Caco-2 (cell line): ENCODE data around the gene ZNF592. TPM values are rescaled to one million over a fixed set of nuclear protein-coding genes. Genes with fewer than 3 reads are reported as not detected.

Source experiments
- BruUV-seq: library from RNA; stranded (reverse); fragments of 400-500 nt; replicated peaks from 2 replicates; lab custom pipeline; 2021; lab: Mats Ljungman, UMichigan
- CTCF ChIA-PET: fragments of 300-600 bp; sonication (Branson Sonifier 250); formaldehyde crosslinking; loops from one replicate; lab custom pipeline; 2022; ENCODE audit warnings: antibody characterized with exemption; lab: Charles Lee
- POLR2A ChIA-PET: fragments of 300-600 bp; sonication (Branson Sonifier 250); formaldehyde crosslinking; loops from one replicate; lab custom pipeline; 2022; ENCODE audit warnings: antibody characterized with exemption; lab: Charles Lee
- DNase-seq, 2 experiments: peaks; one replicate each; pipeline versions ENCODE4 v3.0.0 to v3.0.0-alpha.2; 2020 to 2022
- H3K27me3 ChIP-seq: replicated peaks from 2 replicates; pipeline ENCODE4 v1.6.0; 2011; ENCODE audit warnings: low read length; ENCODE audit not compliant: control insufficient read depth, insufficient read depth
- H3K36me3 ChIP-seq: 2 replicates; pipeline ENCODE4 v1.5.1; 2011; ENCODE audit warnings: low read length; ENCODE audit not compliant: control insufficient read depth, insufficient read depth
- H3K4me1 ChIP-seq: fragments of 250-450 bp; sonication (Bioruptor Pico); 2 replicates; pipeline ENCODE4 v1.5.1; 2020; ENCODE audit warnings: mild to moderate bottlenecking
- H3K4me3 ChIP-seq: 2 replicates; pipeline ENCODE4 v1.5.1; 2011; ENCODE audit warnings: low read depth, mild to moderate bottlenecking, control low read depth, low read length
- H3K9me3 ChIP-seq: fragments of 250-450 bp; sonication (Bioruptor Pico); 2 replicates; pipeline ENCODE4 v1.5.1; 2020; ENCODE audit warnings: mild to moderate bottlenecking, moderate library complexity
- H3K27ac Mint-ChIP-seq: one replicate; pipeline ENCODE4 v1.8.0; 2022; ENCODE audit warnings: mixed read lengths; ENCODE audit not compliant: unreplicated experiment
- H3K27me3 Mint-ChIP-seq: one replicate; pipeline ENCODE4 v1.8.0; 2022; ENCODE audit warnings: mixed read lengths; ENCODE audit not compliant: insufficient read depth, unreplicated experiment
- H3K36me3 Mint-ChIP-seq: one replicate; pipeline ENCODE4 v1.8.0; 2022; ENCODE audit warnings: mild to moderate bottlenecking, mixed read lengths; ENCODE audit not compliant: insufficient read depth, unreplicated experiment
- H3K4me1 Mint-ChIP-seq: one replicate; pipeline ENCODE4 v1.8.0; 2022; ENCODE audit warnings: low read depth, mixed read lengths; ENCODE audit not compliant: unreplicated experiment
- H3K4me3 Mint-ChIP-seq: one replicate; pipeline ENCODE4 v1.8.0; 2022; ENCODE audit warnings: mild to moderate bottlenecking, moderate library complexity, mixed read lengths; ENCODE audit not compliant: unreplicated experiment
- H3K9me3 Mint-ChIP-seq: one replicate; pipeline ENCODE4 v1.8.0; 2022; ENCODE audit warnings: mixed read lengths; ENCODE audit not compliant: unreplicated experiment
- intact Hi-C: fragments of 100-400 bp; cut with micrococcal nuclease; formaldehyde crosslinking; loops from one replicate; pipeline ENCODE4 v1.10.0; 2022; ENCODE audit not compliant: unreplicated experiment
- total RNA-seq: library from RNA; stranded (reverse); gene quantifications from 2 replicates; pipeline ENCODE4 v1.2.3, GENCODE V29; 2022
- TF ChIP-seq, protein P1 (sequence below), 2 experiments: fragments of 200-600 bp in 1 of 2; IDR thresholded peaks; 1 replicate in 1 of 2; 2 replicates in 1 of 2; pipeline versions ENCODE4 v1.5.1 to v1.8.0; 2011 to 2022; ENCODE audit warnings: antibody characterized with exemption in 1 of 2, control low read depth in 1 of 2, inconsistent platforms in 1 of 2, low read depth in 1 of 2, low read length in 1 of 2, mild to moderate bottlenecking in 1 of 2, moderate library complexity in 1 of 2; ENCODE audit not compliant: insufficient read depth in 1 of 2, severe bottlenecking in 1 of 2, unreplicated experiment in 1 of 2

The ZNF592 gene
- total RNA-seq, 1 experiment from 2014 or later: 30.6 TPM

GRCh38 chr15:84789762-84790161 is 41.4 kb downstream of the ZNF592 start:
- no TSS peak for BruUV-seq
- H3K27me3 ChIP-seq: no peaks in the 10 kb centered on the region
- no peaks in the 10 kb centered on the region; the same call in 1 of the 2 replicates for H3K36me3 ChIP-seq
- Mint-ChIP-seq H3K4me3 (no peak overlapping the region), H3K27me3 (no peaks in the 10 kb centered on the region), H3K27ac (no peak overlapping the region), H3K36me3 (peaks cover 58% of the 10 kb centered on the region), H3K9me3 (no peaks in the 10 kb centered on the region), H3K4me1 (no peaks in the 10 kb centered on the region)
- ChIA-PET POLR2A (no interaction called here), CTCF (no interaction called here)
- DNase-seq: no peak
- TF ChIP-seq, protein P1, sequence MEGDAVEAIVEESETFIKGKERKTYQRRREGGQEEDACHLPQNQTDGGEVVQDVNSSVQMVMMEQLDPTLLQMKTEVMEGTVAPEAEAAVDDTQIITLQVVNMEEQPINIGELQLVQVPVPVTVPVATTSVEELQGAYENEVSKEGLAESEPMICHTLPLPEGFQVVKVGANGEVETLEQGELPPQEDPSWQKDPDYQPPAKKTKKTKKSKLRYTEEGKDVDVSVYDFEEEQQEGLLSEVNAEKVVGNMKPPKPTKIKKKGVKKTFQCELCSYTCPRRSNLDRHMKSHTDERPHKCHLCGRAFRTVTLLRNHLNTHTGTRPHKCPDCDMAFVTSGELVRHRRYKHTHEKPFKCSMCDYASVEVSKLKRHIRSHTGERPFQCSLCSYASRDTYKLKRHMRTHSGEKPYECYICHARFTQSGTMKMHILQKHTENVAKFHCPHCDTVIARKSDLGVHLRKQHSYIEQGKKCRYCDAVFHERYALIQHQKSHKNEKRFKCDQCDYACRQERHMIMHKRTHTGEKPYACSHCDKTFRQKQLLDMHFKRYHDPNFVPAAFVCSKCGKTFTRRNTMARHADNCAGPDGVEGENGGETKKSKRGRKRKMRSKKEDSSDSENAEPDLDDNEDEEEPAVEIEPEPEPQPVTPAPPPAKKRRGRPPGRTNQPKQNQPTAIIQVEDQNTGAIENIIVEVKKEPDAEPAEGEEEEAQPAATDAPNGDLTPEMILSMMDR (IDR thresholded peaks at IDR 0.05; ENCODE audit: insufficient read depth in 1 of 2, low read depth in 1 of 2, low read length in 1 of 2, severe bottlenecking in 1 of 2, unreplicated experiment in 1 of 2): no peak
- H3K4me3 ChIP-seq: no peak overlapping the region
- no peaks in the 10 kb centered on the region for H3K9me3 ChIP-seq
- H3K4me1 ChIP-seq: no peaks in the 10 kb centered on the region
- intact Hi-C loops: no loop called here

GRCh38 chr15:84790676-84791075 is 42.3 kb downstream of the ZNF592 start:
- DNase-seq: no peak
- BruUV-seq: no TSS peak
- TF ChIP-seq, protein P1 (IDR thresholded peaks at IDR 0.05; ENCODE audit: insufficient read depth in 1 of 2, low read depth in 1 of 2, low read length in 1 of 2, severe bottlenecking in 1 of 2, unreplicated experiment in 1 of 2): no peak
- H3K4me3 Mint-ChIP-seq: no peak overlapping the region
- no peaks in the 10 kb centered on the region; the same call in 1 of the 2 replicates for H3K36me3 ChIP-seq
- CTCF ChIA-PET: no interaction called here
- peak overlapping the region; percentile 11 for H3K27ac Mint-ChIP-seq
- H3K27me3 Mint-ChIP-seq: no peaks in the 10 kb centered on the region
- intact Hi-C loops: no loop called here
- no peaks in the 10 kb centered on the region for H3K4me1 ChIP-seq
- H3K4me3 ChIP-seq: no peak overlapping the region
- POLR2A ChIA-PET: no interaction called here
- no peaks in the 10 kb centered on the region for H3K9me3 ChIP-seq
- H3K4me1 Mint-ChIP-seq: no peaks in the 10 kb centered on the region
- peaks cover 54% of the 10 kb centered on the region for H3K36me3 Mint-ChIP-seq
- no peaks in the 10 kb centered on the region for H3K9me3 Mint-ChIP-seq
- no peaks in the 10 kb centered on the region for H3K27me3 ChIP-seq

- H3K27me3 ChIP-seq: no peaks in the 10 kb centered on the region
- Mint-ChIP-seq H3K4me3 (no peak overlapping the region), H3K36me3 (peaks cover 56% of the 10 kb centered on the region), H3K27me3 (no peaks in the 10 kb centered on the region), H3K9me3 (no peaks in the 10 kb centered on the region), H3K4me1 (no peaks in the 10 kb centered on the region), H3K27ac (no peak overlapping the region)
- POLR2A ChIA-PET: interaction anchor here (0.6 kb wide), 1 partner anchor 57 kb away, joined by 4 read pairs; no protein-coding TSS in a partner anchor
- no peaks in the 10 kb centered on the region for H3K36me3 ChIP-seq
- intact Hi-C loops: no loop called here
- no peaks in the 10 kb centered on the region for H3K4me1 ChIP-seq
- no peak for DNase-seq
- no peak overlapping the region for H3K4me3 ChIP-seq
- CTCF ChIA-PET: no interaction called here
- no TSS peak for BruUV-seq
- TF ChIP-seq, protein P1 (IDR thresholded peaks at IDR 0.05; ENCODE audit: insufficient read depth in 1 of 2, low read depth in 1 of 2, low read length in 1 of 2, severe bottlenecking in 1 of 2, unreplicated experiment in 1 of 2): no peak
- H3K9me3 ChIP-seq: no peaks in the 10 kb centered on the region
Measured at GRCh38 chr15:84791763-84792162, 43.4 kb downstream of the ZNF592 start.
